Endothelial cell of umbilical vein (primary cell): ENCODE data around the gene ZNF44.

Experiments used
- CTCF ChIP-seq, 2 donors: IDR thresholded peaks; 1 replicate in 1 of 2; 2 replicates in 1 of 2; pipeline ENCODE4 v1.5.1; 2011; ENCODE audit warnings: low read length in 2 of 2, mild to moderate bottlenecking in 2 of 2, moderate library complexity in 2 of 2, control low read depth in 1 of 2, inconsistent platforms in 1 of 2, low read depth in 1 of 2; ENCODE audit not compliant: insufficient read depth in 1 of 2; ENCODE audit errors: extremely low read depth in 1 of 2
- EZH2 ChIP-seq: IDR thresholded peaks from 2 replicates; pipeline ENCODE4 v1.6.1; 2012; ENCODE audit warnings: borderline replicate concordance, low read depth, mild to moderate bottlenecking, moderate library complexity, low read length, inconsistent platforms; ENCODE audit not compliant: severe bottlenecking
- MYC ChIP-seq: IDR thresholded peaks from one replicate; pipeline ENCODE4 v1.6.1; 2011; ENCODE audit warnings: mild to moderate bottlenecking, low read depth, low read length
- POLR2A ChIP-seq: IDR thresholded peaks from 2 replicates; pipeline ENCODE4 v1.6.1; 2012; ENCODE audit warnings: low read depth, mild to moderate bottlenecking, control low read depth, low read length
- POLR2AphosphoS5 ChIP-seq: IDR thresholded peaks from 2 replicates; pipeline ENCODE4 v1.6.1; 2012; ENCODE audit warnings: low read depth, mild to moderate bottlenecking, control low read depth, low read length, moderate library complexity; ENCODE audit not compliant: insufficient read depth

- TF ChIP-seq CTCF (IDR thresholded peaks at IDR 0.05; ENCODE audit: extremely low read depth in 1 of 2, insufficient read depth in 1 of 2, low read depth in 1 of 2, low read length in 2 of 2) = no peak
- no peak for TF ChIP-seq MYC
- no peak for TF ChIP-seq EZH2
- no peak for TF ChIP-seq POLR2A
- no peak for TF ChIP-seq POLR2AphosphoS5
Observed at GRCh38 chr19:12333162-12334159, 38.8 kb upstream of the ZNF44 start, which contains the start of gene ZNF563.
